Suprapubic skin (tissue), 4 donors: ENCODE measurements around the gene TMEM53. TPM values are rescaled to one million over a fixed set of nuclear protein-coding genes. Genes with fewer than 3 reads are reported as not detected.
"Not testable (repeated sequence)": the region's sequence is repeated elsewhere in the genome, so short reads cannot be mapped to it uniquely, and the experiment has no call there.

Experiments
- DNase-seq, 2 donors: peaks; one replicate each; pipeline ENCODE4 v3.0.0-alpha.2; 2019; ENCODE audit warnings: low spot score in 2 of 2
- H3K27ac ChIP-seq: fragments of 200-600 bp; sonication (generic); one replicate; pipeline ENCODE4 v1.5.1; 2019
- H3K27me3 ChIP-seq: fragments of 200-600 bp; sonication (generic); one replicate; pipeline ENCODE4 v1.5.1; 2019
- H3K36me3 ChIP-seq: fragments of 200-600 bp; sonication (generic); one replicate; pipeline ENCODE4 v1.5.1; 2019
- H3K4me1 ChIP-seq: fragments of 200-600 bp; sonication (generic); one replicate; pipeline ENCODE4 v1.5.1; 2019
- H3K4me3 ChIP-seq: fragments of 200-600 bp; sonication (generic); one replicate; pipeline ENCODE4 v1.5.1; 2019; ENCODE audit warnings: mild to moderate bottlenecking
- H3K9me3 ChIP-seq: fragments of 200-600 bp; sonication (generic); one replicate; pipeline ENCODE4 v1.5.1; 2019
- EP300 ChIP-seq: sonication (generic); formaldehyde crosslinking; IDR thresholded peaks from one replicate; pipeline ENCODE4 v1.6.1; 2017; ENCODE audit warnings: antibody characterized with exemption
- POLR2A ChIP-seq, 2 donors: fragments of 450-650 bp; IDR thresholded peaks; one replicate each; pipeline ENCODE4 v1.6.1; 2017; ENCODE audit warnings: antibody characterized with exemption in 2 of 2, mild to moderate bottlenecking in 2 of 2, moderate library complexity in 2 of 2
- POLR2AphosphoS5 ChIP-seq, 3 donors: sonication (generic); formaldehyde crosslinking; IDR thresholded peaks; one replicate each; pipeline ENCODE4 v1.6.1; 2017; ENCODE audit warnings: antibody characterized with exemption in 3 of 3
- WGBS: methylation state at CpG from one replicate; pipeline ENCODE4 v1.1.5; 2018; 5-methylcytosine and 5-hydroxymethylcytosine counted together
- total RNA-seq, 4 donors: library from RNA; depleted of rRNA; stranded (reverse); fragments of >200 nt; gene quantifications; one replicate each; pipeline ENCODE4 v1.1.0, GENCODE V29; 2016
- TF ChIP-seq, protein P1 (sequence below), 2 donors: fragments of 200-600 bp in 1 of 2; fragments of 450-650 bp in 1 of 2; sonication (generic) in 1 of 2; IDR thresholded peaks; one replicate each; pipeline ENCODE4 v1.5.1; 2016 to 2019; ENCODE audit warnings: antibody characterized with exemption in 2 of 2, mild to moderate bottlenecking in 1 of 2, moderate library complexity in 1 of 2

The TMEM53 gene
- total RNA-seq, 4 donors from 2014 or later, result 2.3 to 9.9 (median 4.3) TPM

GRCh38 chr1:44670751-44671640 lies 3.3 kb downstream of the TMEM53 start:
- Histone ChIP-seq H3K27ac (no peak overlapping the region), H3K36me3 (no peaks in the 10 kb centered on the region), H3K27me3 (no peaks in the 10 kb centered on the region), H3K4me3 (no peak overlapping the region), H3K4me1 (peaks cover 30% of the 10 kb centered on the region), H3K9me3 (no peaks in the 10 kb centered on the region)
- TF ChIP-seq, protein P1, sequence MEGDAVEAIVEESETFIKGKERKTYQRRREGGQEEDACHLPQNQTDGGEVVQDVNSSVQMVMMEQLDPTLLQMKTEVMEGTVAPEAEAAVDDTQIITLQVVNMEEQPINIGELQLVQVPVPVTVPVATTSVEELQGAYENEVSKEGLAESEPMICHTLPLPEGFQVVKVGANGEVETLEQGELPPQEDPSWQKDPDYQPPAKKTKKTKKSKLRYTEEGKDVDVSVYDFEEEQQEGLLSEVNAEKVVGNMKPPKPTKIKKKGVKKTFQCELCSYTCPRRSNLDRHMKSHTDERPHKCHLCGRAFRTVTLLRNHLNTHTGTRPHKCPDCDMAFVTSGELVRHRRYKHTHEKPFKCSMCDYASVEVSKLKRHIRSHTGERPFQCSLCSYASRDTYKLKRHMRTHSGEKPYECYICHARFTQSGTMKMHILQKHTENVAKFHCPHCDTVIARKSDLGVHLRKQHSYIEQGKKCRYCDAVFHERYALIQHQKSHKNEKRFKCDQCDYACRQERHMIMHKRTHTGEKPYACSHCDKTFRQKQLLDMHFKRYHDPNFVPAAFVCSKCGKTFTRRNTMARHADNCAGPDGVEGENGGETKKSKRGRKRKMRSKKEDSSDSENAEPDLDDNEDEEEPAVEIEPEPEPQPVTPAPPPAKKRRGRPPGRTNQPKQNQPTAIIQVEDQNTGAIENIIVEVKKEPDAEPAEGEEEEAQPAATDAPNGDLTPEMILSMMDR (IDR thresholded peaks at IDR 0.05), result no peak
- no peak for TF ChIP-seq POLR2AphosphoS5 (IDR thresholded peaks at IDR 0.05)
- TF ChIP-seq EP300, result no peak
- no peak for TF ChIP-seq POLR2A (IDR thresholded peaks at IDR 0.05)
- 93% methylated on average over 10 of the region's 10 CpGs for WGBS
- no peak for DNase-seq

DNA sequence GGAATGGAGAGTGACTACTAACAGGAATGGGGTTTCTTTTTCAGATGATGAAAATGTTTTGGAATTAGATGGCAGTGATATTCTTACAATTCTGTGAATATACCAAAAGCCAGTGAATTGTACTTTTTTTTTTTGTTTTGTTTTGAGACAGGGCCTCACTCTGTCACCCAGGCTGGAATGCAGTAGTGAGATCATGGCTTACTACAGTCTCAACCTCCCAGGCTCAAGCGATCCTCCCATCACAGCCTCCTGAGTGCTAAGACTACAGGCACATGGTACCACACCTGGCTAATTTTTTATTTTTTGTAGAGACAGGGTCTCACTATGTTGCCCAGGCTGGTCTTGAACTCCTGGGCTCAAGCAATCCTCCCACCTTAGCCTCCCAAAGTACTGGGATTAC lies 7.6 kb downstream of the TMEM53 start:
- not testable (repeated sequence) for H3K9me3 ChIP-seq, DNase-seq, H3K36me3 ChIP-seq, H3K4me1 ChIP-seq, H3K27me3 ChIP-seq, H3K4me3 ChIP-seq, H3K27ac ChIP-seq
- 93% methylated on average over 1 of the region's 1 CpG for WGBS

DNA sequence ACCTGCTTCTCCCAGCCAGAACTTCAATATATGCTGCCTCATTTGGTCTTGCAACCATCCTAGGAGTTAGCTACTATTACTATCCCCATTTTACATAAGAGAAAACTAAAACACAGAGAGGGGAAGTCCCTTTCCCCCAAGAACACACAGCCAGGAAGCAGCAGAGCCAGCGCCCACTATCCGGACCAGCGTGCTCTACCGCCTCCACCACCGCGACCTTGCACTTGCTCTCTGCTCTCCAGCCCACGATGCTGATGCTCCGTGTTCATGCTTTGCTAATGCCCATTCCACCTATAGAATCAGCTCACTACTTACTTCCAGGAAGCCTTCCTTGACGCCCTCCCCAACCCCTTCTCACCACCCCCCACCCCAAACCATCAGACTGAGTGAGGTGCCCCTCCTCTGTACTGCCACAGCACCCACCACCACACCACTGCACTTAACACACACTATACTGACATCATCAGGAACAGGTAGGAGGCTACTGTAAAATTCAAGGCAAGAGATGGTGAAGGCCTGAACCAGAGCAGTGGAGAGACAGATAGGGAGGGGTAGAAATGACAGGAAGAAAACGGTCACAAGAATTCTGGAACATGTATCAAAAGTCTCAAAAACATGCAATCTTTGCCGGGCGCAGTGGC lies 9.4 kb downstream of the TMEM53 start:
- Histone ChIP-seq H3K9me3 (no peaks in the 10 kb centered on the region), H3K27me3 (no peaks in the 10 kb centered on the region), H3K4me3 (no peak overlapping the region), H3K36me3 (no peaks in the 10 kb centered on the region), H3K4me1 (peaks cover 6% of the 10 kb centered on the region), H3K27ac (no peak overlapping the region)
- DNase-seq, result no peak
- WGBS, result 79% methylated on average over 12 of the region's 12 CpGs
- TF ChIP-seq, protein P1 (IDR thresholded peaks at IDR 0.05), result no peak
- no peak for TF ChIP-seq POLR2A (IDR thresholded peaks at IDR 0.05)
- TF ChIP-seq POLR2AphosphoS5 (IDR thresholded peaks at IDR 0.05), result no peak
- TF ChIP-seq EP300, result no peak

GRCh38 chr1:44663417-44663816 lies 10.9 kb downstream of the TMEM53 start:
- no peaks in the 10 kb centered on the region for H3K9me3 ChIP-seq
- no peaks in the 10 kb centered on the region for H3K27me3 ChIP-seq
- no peak overlapping the region for H3K27ac ChIP-seq
- H3K4me3 ChIP-seq, result no peak overlapping the region
- no peak for DNase-seq
- WGBS, result 93% methylated on average over 5 of the region's 5 CpGs
- peaks cover 6% of the 10 kb centered on the region for H3K4me1 ChIP-seq
- TF ChIP-seq EP300, result no peak
- TF ChIP-seq, protein P1 (IDR thresholded peaks at IDR 0.05), result no peak
- TF ChIP-seq POLR2AphosphoS5 (IDR thresholded peaks at IDR 0.05), result no peak
- TF ChIP-seq POLR2A (IDR thresholded peaks at IDR 0.05), result no peak
- no peaks in the 10 kb centered on the region for H3K36me3 ChIP-seq

GRCh38 chr1:44662683-44663030 lies 11.6 kb downstream of the TMEM53 start:
- DNase-seq, result no peak
- Histone ChIP-seq H3K4me3 (no peak overlapping the region), H3K9me3 (no peaks in the 10 kb centered on the region), H3K4me1 (peaks cover 6% of the 10 kb centered on the region), H3K27me3 (no peaks in the 10 kb centered on the region), H3K27ac (no peak overlapping the region), H3K36me3 (peaks cover 3% of the 10 kb centered on the region)
- no peak for TF ChIP-seq POLR2A (IDR thresholded peaks at IDR 0.05)
- TF ChIP-seq EP300, result no peak
- no peak for TF ChIP-seq POLR2AphosphoS5 (IDR thresholded peaks at IDR 0.05)
- WGBS, result 73% methylated on average over 4 of the region's 5 CpGs
